ENCODE results near the gene BBS1. TPM values are rescaled to one million over a fixed set of nuclear protein-coding genes. Genes with fewer than 3 reads are reported as not detected.

The BBS1 gene
- total RNA-seq, 1 experiment from 2014 or later = 47.1 TPM

DNA sequence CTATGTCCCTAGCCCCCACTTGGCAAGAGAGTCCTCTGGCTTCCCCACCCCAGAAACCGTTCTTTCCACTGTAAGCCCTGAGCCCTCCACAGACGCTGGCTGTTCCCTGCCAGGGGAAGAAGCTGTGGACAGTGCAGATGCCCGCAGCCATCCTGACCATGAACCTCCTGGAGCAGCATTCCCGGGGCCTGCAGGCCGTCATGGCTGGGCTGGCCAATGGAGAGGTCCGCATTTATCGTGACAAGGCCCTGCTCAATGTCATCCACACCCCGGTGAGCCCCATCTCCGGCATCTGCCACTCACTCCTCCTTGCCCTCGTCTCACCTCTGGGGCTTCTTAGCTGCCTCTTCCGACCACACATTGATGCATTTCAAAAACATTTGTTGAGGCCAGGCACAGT lies 13.2 kb downstream of the BBS1 start:
- peaks cover 26% of the 10 kb centered on the region for H3K36me3 Mint-ChIP-seq (ENCODE audit: insufficient read depth, unreplicated experiment)
- Histone ChIP-seq H3K9me3 (no peaks in the 10 kb centered on the region; the same call in 1 of the 2 replicates), H3K4me3 (ENCODE audit: low read depth, low read length) (no peak overlapping the region), H3K36me3 (ENCODE audit: control insufficient read depth, insufficient read depth, low read length) (0 out of 2 replicates have a peak, but pooled peaks cover 2% of the 10 kb centered on the region), H3K4me1 (no peaks in the 10 kb centered on the region), H3K27me3 (replicated peaks; ENCODE audit: control insufficient read depth, insufficient read depth, low read length) (no peaks in the 10 kb centered on the region)
- DNase-seq = no peak
- no peaks in the 10 kb centered on the region for H3K4me1 Mint-ChIP-seq (ENCODE audit: low read depth, unreplicated experiment)
- CTCF ChIA-PET = no interaction called here
- BruUV-seq (replicated peaks) = no TSS peak
- no peaks in the 10 kb centered on the region for H3K27me3 Mint-ChIP-seq (ENCODE audit: insufficient read depth, unreplicated experiment)
- H3K27ac Mint-ChIP-seq (ENCODE audit: unreplicated experiment) = no peak overlapping the region
- no peaks in the 10 kb centered on the region for H3K9me3 Mint-ChIP-seq (ENCODE audit: unreplicated experiment)
- no peak overlapping the region for H3K4me3 Mint-ChIP-seq (ENCODE audit: unreplicated experiment)
- POLR2A ChIA-PET = no interaction called here
- intact Hi-C loops (cut with micrococcal nuclease; ENCODE audit: unreplicated experiment) = no loop called here
- TF ChIP-seq, protein P1, sequence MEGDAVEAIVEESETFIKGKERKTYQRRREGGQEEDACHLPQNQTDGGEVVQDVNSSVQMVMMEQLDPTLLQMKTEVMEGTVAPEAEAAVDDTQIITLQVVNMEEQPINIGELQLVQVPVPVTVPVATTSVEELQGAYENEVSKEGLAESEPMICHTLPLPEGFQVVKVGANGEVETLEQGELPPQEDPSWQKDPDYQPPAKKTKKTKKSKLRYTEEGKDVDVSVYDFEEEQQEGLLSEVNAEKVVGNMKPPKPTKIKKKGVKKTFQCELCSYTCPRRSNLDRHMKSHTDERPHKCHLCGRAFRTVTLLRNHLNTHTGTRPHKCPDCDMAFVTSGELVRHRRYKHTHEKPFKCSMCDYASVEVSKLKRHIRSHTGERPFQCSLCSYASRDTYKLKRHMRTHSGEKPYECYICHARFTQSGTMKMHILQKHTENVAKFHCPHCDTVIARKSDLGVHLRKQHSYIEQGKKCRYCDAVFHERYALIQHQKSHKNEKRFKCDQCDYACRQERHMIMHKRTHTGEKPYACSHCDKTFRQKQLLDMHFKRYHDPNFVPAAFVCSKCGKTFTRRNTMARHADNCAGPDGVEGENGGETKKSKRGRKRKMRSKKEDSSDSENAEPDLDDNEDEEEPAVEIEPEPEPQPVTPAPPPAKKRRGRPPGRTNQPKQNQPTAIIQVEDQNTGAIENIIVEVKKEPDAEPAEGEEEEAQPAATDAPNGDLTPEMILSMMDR (IDR thresholded peaks at IDR 0.05; ENCODE audit: insufficient read depth in 1 of 2, low read depth in 1 of 2, low read length in 1 of 2, severe bottlenecking in 1 of 2, unreplicated experiment in 1 of 2) = no peak

DNA sequence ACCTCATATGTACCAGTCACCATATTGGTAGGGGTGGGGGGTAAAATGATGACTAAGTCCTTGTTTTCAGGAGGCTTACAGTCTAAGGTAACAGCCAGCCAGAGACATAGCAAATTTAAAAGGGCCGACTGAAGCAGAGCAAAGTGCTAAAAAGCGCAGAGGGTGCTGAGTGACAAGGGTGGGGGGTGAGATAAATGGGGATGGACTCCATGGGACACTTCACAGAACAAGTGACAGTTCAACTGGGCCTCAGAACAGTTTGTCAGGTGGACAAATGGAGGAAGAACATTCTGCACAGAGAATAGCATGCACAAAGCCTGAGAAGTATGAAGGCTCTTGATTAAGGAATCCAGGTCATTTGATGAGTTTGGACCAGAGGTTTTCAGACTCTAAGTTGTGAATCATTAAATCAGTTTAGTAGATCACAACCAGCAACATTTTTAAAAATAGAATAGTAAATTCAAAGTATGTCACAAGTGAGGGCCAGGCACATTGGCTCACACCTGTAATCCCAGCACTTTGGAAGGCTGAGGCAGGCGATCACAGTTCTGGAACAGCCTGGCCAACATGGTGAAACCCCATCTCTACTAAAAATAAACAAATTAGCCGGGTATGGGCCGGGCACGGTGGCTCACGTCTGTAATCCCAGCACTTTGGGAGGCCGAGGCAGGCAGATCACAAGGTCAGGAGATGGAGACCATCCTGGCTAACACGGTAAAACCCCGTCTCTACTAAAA lies 14.0 kb downstream of the BBS1 start:
- no peak overlapping the region for H3K27ac Mint-ChIP-seq (ENCODE audit: unreplicated experiment)
- Histone ChIP-seq H3K27me3 (replicated peaks; ENCODE audit: control insufficient read depth, insufficient read depth, low read length) (no peaks in the 10 kb centered on the region), H3K36me3 (ENCODE audit: control insufficient read depth, insufficient read depth, low read length) (0 out of 2 replicates have a peak, but pooled peaks cover under 1% of the 10 kb centered on the region), H3K4me1 (no peaks in the 10 kb centered on the region), H3K4me3 (ENCODE audit: low read depth, low read length) (no peak overlapping the region), H3K9me3 (no peaks in the 10 kb centered on the region; the same call in 1 of the 2 replicates)
- no peaks in the 10 kb centered on the region for H3K27me3 Mint-ChIP-seq (ENCODE audit: insufficient read depth, unreplicated experiment)
- H3K36me3 Mint-ChIP-seq (ENCODE audit: insufficient read depth, unreplicated experiment) = peaks cover 27% of the 10 kb centered on the region
- ChIA-PET CTCF (no interaction called here), POLR2A (no interaction called here)
- no peaks in the 10 kb centered on the region for H3K9me3 Mint-ChIP-seq (ENCODE audit: unreplicated experiment)
- no peak overlapping the region for H3K4me3 Mint-ChIP-seq (ENCODE audit: unreplicated experiment)
- TF ChIP-seq, protein P1 (IDR thresholded peaks at IDR 0.05; ENCODE audit: insufficient read depth in 1 of 2, low read depth in 1 of 2, low read length in 1 of 2, severe bottlenecking in 1 of 2, unreplicated experiment in 1 of 2) = no peak
- BruUV-seq (replicated peaks) = no TSS peak
- no peaks in the 10 kb centered on the region for H3K4me1 Mint-ChIP-seq (ENCODE audit: low read depth, unreplicated experiment)
- no peak for DNase-seq
- intact Hi-C loops (cut with micrococcal nuclease; ENCODE audit: unreplicated experiment) = no loop called here

DNA sequence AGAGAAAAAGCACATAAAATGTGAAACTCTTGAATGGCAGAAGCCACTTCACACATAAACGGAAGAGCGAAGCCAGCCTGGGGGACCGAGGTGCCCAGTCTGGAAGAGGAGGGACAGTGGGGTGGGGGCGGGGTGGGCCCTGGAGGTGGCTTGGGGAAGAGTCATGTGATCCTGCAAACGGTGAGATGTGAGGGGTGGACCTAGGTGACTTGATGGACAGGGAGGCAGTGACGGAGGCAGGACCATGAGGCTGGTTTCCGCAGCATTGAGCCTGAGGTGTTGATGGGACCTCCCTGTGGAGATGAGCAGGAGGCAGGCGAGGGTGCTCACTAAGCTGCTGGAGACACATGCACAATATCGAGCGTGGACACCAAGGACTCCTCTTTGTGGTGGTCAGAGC lies 18.6 kb downstream of the BBS1 start:
- Mint-ChIP-seq H3K27ac (ENCODE audit: unreplicated experiment) (no peak overlapping the region), H3K4me1 (ENCODE audit: low read depth, unreplicated experiment) (no peaks in the 10 kb centered on the region), H3K4me3 (ENCODE audit: unreplicated experiment) (no peak overlapping the region), H3K27me3 (ENCODE audit: insufficient read depth, unreplicated experiment) (no peaks in the 10 kb centered on the region), H3K36me3 (ENCODE audit: insufficient read depth, unreplicated experiment) (peaks cover 5% of the 10 kb centered on the region), H3K9me3 (ENCODE audit: unreplicated experiment) (no peaks in the 10 kb centered on the region)
- Histone ChIP-seq H3K36me3 (ENCODE audit: control insufficient read depth, insufficient read depth, low read length) (no peaks in the 10 kb centered on the region), H3K4me3 (ENCODE audit: low read depth, low read length) (no peak overlapping the region), H3K27me3 (replicated peaks; ENCODE audit: control insufficient read depth, insufficient read depth, low read length) (no peaks in the 10 kb centered on the region), H3K9me3 (no peaks in the 10 kb centered on the region; the same call in 1 of the 2 replicates), H3K4me1 (no peaks in the 10 kb centered on the region)
- no peak for DNase-seq
- ChIA-PET CTCF (interaction anchor here (0.5 kb wide), 1 partner anchor 32 kb away, joined by 3 read pairs; no protein-coding TSS in a partner anchor), POLR2A (no interaction called here)
- intact Hi-C loops (cut with micrococcal nuclease; ENCODE audit: unreplicated experiment) = no loop called here
- no TSS peak for BruUV-seq (replicated peaks)
- TF ChIP-seq, protein P1 (IDR thresholded peaks at IDR 0.05; ENCODE audit: insufficient read depth in 1 of 2, low read depth in 1 of 2, low read length in 1 of 2, severe bottlenecking in 1 of 2, unreplicated experiment in 1 of 2) = no peak

Data from Caco-2 (cell line).